ENCODE measurements around the gene REPS2. TPM values are rescaled to one million over a fixed set of nuclear protein-coding genes. Genes with fewer than 3 reads are reported as not detected.

Gene REPS2
- total RNA-seq, 4 donors from 2014 or later, result 18.2 to 68.4 (median 20.2) TPM

DNA sequence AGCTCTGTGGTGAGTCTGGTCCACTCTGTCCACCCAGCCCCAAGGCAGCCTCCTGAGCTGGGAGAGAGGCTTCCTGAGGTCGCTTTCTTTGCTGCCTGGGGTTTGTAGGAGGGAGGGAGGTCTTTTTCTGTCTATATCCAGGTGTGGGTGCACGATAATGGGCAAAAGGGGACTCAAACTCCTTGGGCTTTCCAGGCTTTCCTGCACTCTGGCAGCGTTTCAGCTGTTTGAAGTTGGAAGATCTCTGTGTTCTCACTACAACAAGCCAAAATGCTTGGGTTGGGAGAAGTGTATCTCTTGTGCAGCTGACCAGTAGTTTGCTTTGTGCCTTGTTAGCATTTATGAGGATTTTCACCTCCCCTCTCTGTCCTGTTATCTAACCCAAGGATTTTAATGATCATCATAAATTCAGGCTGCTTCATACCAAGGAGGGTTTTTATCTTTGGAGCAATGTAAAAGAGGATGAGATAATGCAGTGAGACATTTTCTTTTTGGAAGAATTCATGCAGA, 126.3 kb downstream of the REPS2 start:
- Histone ChIP-seq H3K27ac (peak overlapping the region; percentile 57 to 65), H3K36me3 (no peaks in the 10 kb centered on the region), H3K27me3 (no peaks in the 10 kb centered on the region), H3K4me1 (no peaks in the 10 kb centered on the region), H3K4me3 (no peak overlapping the region), H3K9me3 (no peaks in the 10 kb centered on the region)
- TF ChIP-seq POLR2A (IDR thresholded peaks at IDR 0.05), result no peak
- TF ChIP-seq, protein P1, sequence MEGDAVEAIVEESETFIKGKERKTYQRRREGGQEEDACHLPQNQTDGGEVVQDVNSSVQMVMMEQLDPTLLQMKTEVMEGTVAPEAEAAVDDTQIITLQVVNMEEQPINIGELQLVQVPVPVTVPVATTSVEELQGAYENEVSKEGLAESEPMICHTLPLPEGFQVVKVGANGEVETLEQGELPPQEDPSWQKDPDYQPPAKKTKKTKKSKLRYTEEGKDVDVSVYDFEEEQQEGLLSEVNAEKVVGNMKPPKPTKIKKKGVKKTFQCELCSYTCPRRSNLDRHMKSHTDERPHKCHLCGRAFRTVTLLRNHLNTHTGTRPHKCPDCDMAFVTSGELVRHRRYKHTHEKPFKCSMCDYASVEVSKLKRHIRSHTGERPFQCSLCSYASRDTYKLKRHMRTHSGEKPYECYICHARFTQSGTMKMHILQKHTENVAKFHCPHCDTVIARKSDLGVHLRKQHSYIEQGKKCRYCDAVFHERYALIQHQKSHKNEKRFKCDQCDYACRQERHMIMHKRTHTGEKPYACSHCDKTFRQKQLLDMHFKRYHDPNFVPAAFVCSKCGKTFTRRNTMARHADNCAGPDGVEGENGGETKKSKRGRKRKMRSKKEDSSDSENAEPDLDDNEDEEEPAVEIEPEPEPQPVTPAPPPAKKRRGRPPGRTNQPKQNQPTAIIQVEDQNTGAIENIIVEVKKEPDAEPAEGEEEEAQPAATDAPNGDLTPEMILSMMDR (IDR thresholded peaks at IDR 0.05), result no peak
- peak; percentile 26 to 52 for DNase-seq
- intact Hi-C loops (cut with DNase I; ENCODE audit: low total_unique reads), result no loop called here

- no peaks in the 10 kb centered on the region for H3K9me3 ChIP-seq
- TF ChIP-seq POLR2A (IDR thresholded peaks at IDR 0.05), result no peak
- TF ChIP-seq, protein P1 (IDR thresholded peaks at IDR 0.05), result no peak
- intact Hi-C loops (cut with DNase I; ENCODE audit: low total_unique reads), result no loop called here
- peak overlapping the region in 1 of 2 donors; percentile 56 for H3K27ac ChIP-seq
- no peak overlapping the region for H3K4me3 ChIP-seq
- H3K27me3 ChIP-seq, result no peaks in the 10 kb centered on the region
- DNase-seq, result no peak
- no peaks in the 10 kb centered on the region for H3K36me3 ChIP-seq
- no peaks in the 10 kb centered on the region for H3K4me1 ChIP-seq
These were observed 128.5 kb downstream of the REPS2 start for GRCh38 chrX:17075004-17075403.

DNA sequence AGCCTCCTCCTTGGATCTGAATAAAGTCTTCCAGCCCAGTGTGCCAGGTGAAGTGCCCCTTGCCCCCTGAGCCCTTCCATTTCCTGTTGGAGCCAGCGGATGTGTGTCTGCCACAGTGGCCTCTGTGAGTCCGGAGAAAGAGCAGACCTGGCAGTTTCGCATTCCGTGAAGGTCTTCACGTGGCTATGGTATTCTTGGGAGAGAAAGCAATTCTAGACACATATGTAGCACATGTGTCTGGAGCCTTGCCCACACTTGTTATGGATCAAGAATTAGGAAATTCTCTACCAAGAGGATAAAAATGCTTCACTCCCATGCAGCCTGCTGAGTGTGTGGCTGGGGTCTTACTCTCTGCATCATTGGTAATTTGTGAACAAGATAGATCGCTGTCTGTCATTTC, 130.9 kb downstream of the REPS2 start:
- Histone ChIP-seq H3K4me1 (no peaks in the 10 kb centered on the region), H3K36me3 (no peaks in the 10 kb centered on the region), H3K9me3 (no peaks in the 10 kb centered on the region), H3K27me3 (no peaks in the 10 kb centered on the region), H3K27ac (peak overlapping the region; percentile 71 to 89), H3K4me3 (no peak overlapping the region)
- TF ChIP-seq POLR2A (IDR thresholded peaks at IDR 0.05), result no peak
- TF ChIP-seq, protein P1 (IDR thresholded peaks at IDR 0.05), result no peak
- intact Hi-C loops (cut with DNase I; ENCODE audit: low total_unique reads), result no loop called here
- DNase-seq, result no peak

GRCh38 chrX:17078031-17078720, 131.7 kb downstream of the REPS2 start:
- no peaks in the 10 kb centered on the region for H3K27me3 ChIP-seq
- peak overlapping the region; percentile 71 to 89 for H3K27ac ChIP-seq
- H3K9me3 ChIP-seq, result no peaks in the 10 kb centered on the region
- intact Hi-C loops (cut with DNase I; ENCODE audit: low total_unique reads), result no loop called here
- DNase-seq, result no peak
- no peaks in the 10 kb centered on the region for H3K36me3 ChIP-seq
- no peaks in the 10 kb centered on the region for H3K4me1 ChIP-seq
- no peak overlapping the region for H3K4me3 ChIP-seq
- TF ChIP-seq, protein P1 (IDR thresholded peaks at IDR 0.05), result no peak
- TF ChIP-seq POLR2A (IDR thresholded peaks at IDR 0.05), result no peak

DNA sequence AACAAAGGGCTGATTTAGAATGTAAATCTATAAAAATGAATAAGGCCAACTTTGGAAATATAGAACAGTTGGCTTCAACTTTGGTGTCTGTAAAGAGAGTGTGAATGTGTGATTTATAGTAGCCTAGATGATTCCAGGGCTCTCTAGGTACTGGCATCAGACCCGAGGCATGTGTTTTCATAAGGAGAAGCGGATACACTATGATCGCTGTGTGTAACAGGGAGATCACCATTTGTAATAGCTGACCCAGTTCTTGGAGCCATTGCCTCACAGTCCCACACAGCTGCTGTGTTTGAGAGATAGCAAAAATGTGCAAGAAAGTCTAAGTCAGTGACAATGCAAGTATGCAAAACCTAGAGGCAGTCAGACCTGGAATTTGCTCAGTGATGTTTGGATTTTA, 135.1 kb downstream of the REPS2 start:
- no peaks in the 10 kb centered on the region for H3K4me1 ChIP-seq
- peaks cover 0 to 7% of the 10 kb centered on the region in 2 donors for H3K27me3 ChIP-seq
- H3K36me3 ChIP-seq, result no peaks in the 10 kb centered on the region
- TF ChIP-seq POLR2A (IDR thresholded peaks at IDR 0.05), result no peak
- TF ChIP-seq, protein P1 (IDR thresholded peaks at IDR 0.05), result no peak
- no peaks in the 10 kb centered on the region for H3K9me3 ChIP-seq
- intact Hi-C loops (cut with DNase I; ENCODE audit: low total_unique reads), result no loop called here
- DNase-seq, result peak; percentile 22 to 27
- H3K27ac ChIP-seq, result peak overlapping the region; percentile 22 to 57
- no peak overlapping the region for H3K4me3 ChIP-seq
